ENCODE results near the gene IRF4.

The IRF4 gene

GRCh38 chr6:445571-446417 lies 54.2 kb downstream of the IRF4 start:
- DNase-seq: no peak

- DNase-seq: peak; percentile 12
Observed at GRCh38 chr6:446418-447366, 55.1 kb downstream of the IRF4 start.

- no peak for DNase-seq
Observed at GRCh38 chr6:447381-448165, 56.0 kb downstream of the IRF4 start.

- no peak for DNase-seq
Observed at GRCh38 chr6:448296-449056, 56.9 kb downstream of the IRF4 start.

- DNase-seq: no peak
Observed at GRCh38 chr6:449057-449430, 57.5 kb downstream of the IRF4 start.

- no peak for DNase-seq
Observed at GRCh38 chr6:449486-450419, 58.2 kb downstream of the IRF4 start.

- no peak for DNase-seq
Observed at GRCh38 chr6:451336-451735, 59.8 kb downstream of the IRF4 start.

- DNase-seq: no peak
Observed at GRCh38 chr6:451847-452246, 60.3 kb downstream of the IRF4 start.

GRCh38 chr6:452301-453067 lies 60.9 kb downstream of the IRF4 start:
- no peak for DNase-seq

GRCh38 chr6:453152-453551 lies 61.6 kb downstream of the IRF4 start:
- DNase-seq: no peak

- DNase-seq: no peak
Observed at GRCh38 chr6:454148-454991, 62.8 kb downstream of the IRF4 start.

GRCh38 chr6:455006-455585 lies 63.5 kb downstream of the IRF4 start:
- no peak for DNase-seq

GRCh38 chr6:455835-456234 lies 64.3 kb downstream of the IRF4 start:
- DNase-seq: no peak

GRCh38 chr6:456358-456867 lies 64.9 kb downstream of the IRF4 start:
- DNase-seq: no peak

- no peak for DNase-seq
Observed at GRCh38 chr6:456887-457286, 65.3 kb downstream of the IRF4 start.

All from inflammatory macrophage treated with lipopolysaccharide for 4 hours (primary cell).